NB4 (cell line): ENCODE results near the gene PPY.

Experiments
- DNase-seq: peaks from one replicate; pipeline ENCODE4 v3.0.0; 2010; ENCODE audit warnings: low read depth
- H3K4me3 ChIP-seq: one replicate; pipeline ENCODE4 v1.5.1; 2011; ENCODE audit warnings: mild to moderate bottlenecking, low read depth, low read length, moderate library complexity
- CTCF ChIP-seq: IDR thresholded peaks from one replicate; pipeline ENCODE4 v1.5.1; 2012; ENCODE audit warnings: low read depth, low read length
- MYC ChIP-seq: IDR thresholded peaks from 2 replicates; pipeline ENCODE4 v1.6.1; 2011; ENCODE audit warnings: low read depth, low read length
- POLR2A ChIP-seq: IDR thresholded peaks from 2 replicates; pipeline ENCODE4 v1.6.1; 2011; ENCODE audit warnings: mild to moderate bottlenecking; ENCODE audit not compliant: insufficient read length; ENCODE audit errors: extremely low read depth
- TF ChIP-seq, protein P1 (sequence below): IDR thresholded peaks from 2 replicates; pipeline ENCODE4 v1.6.1; 2011; ENCODE audit warnings: low read depth, low read length

PPY gene

DNA sequence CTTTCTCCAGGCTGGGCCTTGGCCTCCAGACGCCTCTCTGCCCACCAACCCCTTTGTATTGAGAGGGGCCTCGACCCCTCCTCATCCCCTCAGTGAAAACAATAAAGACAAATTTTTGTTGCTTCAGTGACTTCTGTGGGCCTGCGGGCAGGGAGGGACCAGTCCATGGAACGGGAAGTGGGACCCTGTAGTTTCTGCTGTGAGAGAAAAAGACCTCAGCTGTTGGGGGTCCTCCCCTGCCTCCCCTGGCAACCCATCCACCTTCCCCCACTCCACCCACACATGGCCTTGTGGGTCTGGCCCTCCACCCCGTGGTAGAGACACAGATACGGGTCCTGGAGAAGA, 3.5 kb downstream of the PPY start:
- no peak overlapping the region for H3K4me3 ChIP-seq
- TF ChIP-seq CTCF (no peak), MYC (no peak), POLR2A (no peak)
- TF ChIP-seq, protein P1, sequence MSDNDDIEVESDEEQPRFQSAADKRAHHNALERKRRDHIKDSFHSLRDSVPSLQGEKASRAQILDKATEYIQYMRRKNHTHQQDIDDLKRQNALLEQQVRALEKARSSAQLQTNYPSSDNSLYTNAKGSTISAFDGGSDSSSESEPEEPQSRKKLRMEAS = no peak
- DNase-seq = no peak

DNA sequence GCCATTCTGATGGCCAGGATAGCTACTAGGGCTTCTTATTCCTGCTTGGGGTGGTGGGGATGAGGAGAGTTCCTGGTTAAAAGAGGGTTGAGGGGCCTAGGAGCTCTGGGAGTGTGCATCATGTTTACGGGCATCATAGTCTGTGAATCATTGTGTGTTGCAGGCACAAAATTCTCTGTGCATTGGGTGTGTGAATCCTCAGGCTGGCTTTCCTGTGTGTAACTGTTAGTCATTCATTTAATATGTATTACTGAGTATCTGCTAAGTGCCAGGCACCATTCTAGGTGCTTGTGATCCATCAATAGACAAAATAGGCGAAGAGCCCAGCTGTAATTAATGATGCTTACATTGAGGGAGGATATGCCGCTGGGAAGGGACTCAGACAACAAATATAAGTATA, 5.8 kb downstream of the PPY start:
- no peak for DNase-seq
- no peak overlapping the region for H3K4me3 ChIP-seq
- no peak for TF ChIP-seq POLR2A
- no peak for TF ChIP-seq CTCF
- TF ChIP-seq MYC = no peak
- TF ChIP-seq, protein P1 = no peak

DNA sequence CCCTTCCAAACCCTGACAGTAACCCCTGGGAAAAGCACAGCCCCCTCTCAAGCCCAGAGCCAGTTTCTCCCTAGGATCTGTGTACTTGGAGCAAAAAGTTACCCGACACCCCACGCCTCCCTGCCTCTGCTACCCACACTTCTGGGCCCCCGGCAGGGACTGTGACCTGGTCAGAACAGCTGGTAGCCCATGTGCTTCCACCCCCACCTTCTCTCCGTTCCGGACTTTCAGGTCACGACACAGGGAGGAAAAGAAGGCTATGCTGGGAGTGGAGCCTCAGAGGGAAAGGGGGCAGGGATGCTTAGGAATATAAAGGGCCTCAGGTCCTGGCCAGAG, 6.4 kb downstream of the PPY start:
- DNase-seq = no peak
- H3K4me3 ChIP-seq = no peak overlapping the region
- TF ChIP-seq CTCF = no peak
- no peak for TF ChIP-seq POLR2A
- TF ChIP-seq MYC = no peak
- TF ChIP-seq, protein P1 = no peak

- no peak overlapping the region for H3K4me3 ChIP-seq
- no peak for DNase-seq
- TF ChIP-seq CTCF = no peak
- TF ChIP-seq POLR2A = no peak
- TF ChIP-seq MYC = no peak
- TF ChIP-seq, protein P1 = no peak
Observed at GRCh38 chr17:43935204-43935925, 6.9 kb downstream of the PPY start.

- no peak for DNase-seq
- TF ChIP-seq, protein P1 = no peak
- TF ChIP-seq POLR2A (no peak), MYC (no peak), CTCF (no peak)
- no peak overlapping the region for H3K4me3 ChIP-seq
Observed at GRCh38 chr17:43932923-43933322, 9.4 kb downstream of the PPY start.

- TF ChIP-seq POLR2A (no peak), CTCF (no peak), MYC (no peak)
- TF ChIP-seq, protein P1 = no peak
- H3K4me3 ChIP-seq = no peak overlapping the region
- no peak for DNase-seq
Observed at GRCh38 chr17:43932357-43932756, 9.9 kb downstream of the PPY start.
